Measurements from ENCODE around the gene PVR. TPM values are rescaled to one million over a fixed set of nuclear protein-coding genes. Genes with fewer than 3 reads are reported as not detected.
A peak's percentile ranks its signal among the peaks of the same experiment; 100 is the strongest.

The PVR gene
- total RNA-seq, 6 experiments from 2014 or later = 45.9 to 76.2 (median 54.3) TPM

- Mint-ChIP-seq H3K9me3 (no peaks in the 10 kb centered on the region), H3K4me3 (no peak overlapping the region), H3K4me1 (ENCODE audit: low read depth) (peaks cover 29% of the 10 kb centered on the region), H3K36me3 (ENCODE audit: low read depth) (peaks cover 11% of the 10 kb centered on the region), H3K27me3 (ENCODE audit: insufficient read depth) (no peaks in the 10 kb centered on the region; the same call in 1 of the 2 replicates), H3K27ac (no peak overlapping the region)
- DNase-seq = no peak
- TF ChIP-seq, protein P1, sequence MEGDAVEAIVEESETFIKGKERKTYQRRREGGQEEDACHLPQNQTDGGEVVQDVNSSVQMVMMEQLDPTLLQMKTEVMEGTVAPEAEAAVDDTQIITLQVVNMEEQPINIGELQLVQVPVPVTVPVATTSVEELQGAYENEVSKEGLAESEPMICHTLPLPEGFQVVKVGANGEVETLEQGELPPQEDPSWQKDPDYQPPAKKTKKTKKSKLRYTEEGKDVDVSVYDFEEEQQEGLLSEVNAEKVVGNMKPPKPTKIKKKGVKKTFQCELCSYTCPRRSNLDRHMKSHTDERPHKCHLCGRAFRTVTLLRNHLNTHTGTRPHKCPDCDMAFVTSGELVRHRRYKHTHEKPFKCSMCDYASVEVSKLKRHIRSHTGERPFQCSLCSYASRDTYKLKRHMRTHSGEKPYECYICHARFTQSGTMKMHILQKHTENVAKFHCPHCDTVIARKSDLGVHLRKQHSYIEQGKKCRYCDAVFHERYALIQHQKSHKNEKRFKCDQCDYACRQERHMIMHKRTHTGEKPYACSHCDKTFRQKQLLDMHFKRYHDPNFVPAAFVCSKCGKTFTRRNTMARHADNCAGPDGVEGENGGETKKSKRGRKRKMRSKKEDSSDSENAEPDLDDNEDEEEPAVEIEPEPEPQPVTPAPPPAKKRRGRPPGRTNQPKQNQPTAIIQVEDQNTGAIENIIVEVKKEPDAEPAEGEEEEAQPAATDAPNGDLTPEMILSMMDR (IDR thresholded peaks at IDR 0.05) = no peak
These were observed 2.0 kb upstream of the PVR start for GRCh38 chr19:44641501-44642265.

DNA sequence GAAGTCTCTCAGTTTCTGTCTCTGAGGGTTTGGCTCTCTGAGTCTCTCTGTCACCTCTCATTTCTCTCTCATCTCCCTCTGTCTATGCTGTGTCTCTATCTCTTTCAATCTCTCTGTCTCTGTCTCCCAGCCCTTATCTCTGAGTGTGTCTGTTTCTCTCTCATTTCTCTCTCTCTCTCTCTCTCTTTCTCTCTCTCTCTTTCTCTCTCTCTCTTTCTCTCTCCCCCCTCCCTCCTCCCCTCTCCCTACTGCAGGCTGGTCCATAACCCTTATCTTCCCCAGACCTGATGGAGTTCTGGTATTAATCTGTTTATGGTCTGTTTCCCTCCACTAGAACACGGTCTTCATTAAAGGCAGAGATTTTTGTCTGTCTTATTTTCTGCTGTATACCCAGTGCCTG is 1.3 kb upstream of the PVR start:
- no peaks in the 10 kb centered on the region; the same call in none of the 2 replicates for H3K27me3 Mint-ChIP-seq (ENCODE audit: insufficient read depth)
- no peak overlapping the region for H3K27ac Mint-ChIP-seq
- no peaks in the 10 kb centered on the region for H3K9me3 Mint-ChIP-seq
- DNase-seq = no peak
- TF ChIP-seq, protein P1 (IDR thresholded peaks at IDR 0.05) = no peak
- peaks cover 11% of the 10 kb centered on the region for H3K36me3 Mint-ChIP-seq (ENCODE audit: low read depth)
- peaks cover 29% of the 10 kb centered on the region for H3K4me1 Mint-ChIP-seq (ENCODE audit: low read depth)
- no peak overlapping the region for H3K4me3 Mint-ChIP-seq

GRCh38 chr19:44644402-44645016 is 799 bp downstream of the PVR start:
- peak; percentile 21 for DNase-seq
- H3K36me3 Mint-ChIP-seq (ENCODE audit: low read depth) = peaks cover 12% of the 10 kb centered on the region
- H3K4me1 Mint-ChIP-seq (ENCODE audit: low read depth) = peaks cover 31% of the 10 kb centered on the region
- peak overlapping the region; percentile 94 for H3K4me3 Mint-ChIP-seq
- H3K9me3 Mint-ChIP-seq = no peaks in the 10 kb centered on the region
- H3K27me3 Mint-ChIP-seq (ENCODE audit: insufficient read depth) = no peaks in the 10 kb centered on the region; the same call in none of the 2 replicates
- TF ChIP-seq, protein P1 (IDR thresholded peaks at IDR 0.05) = no peak
- peak overlapping the region; percentile 86 for H3K27ac Mint-ChIP-seq

DNA sequence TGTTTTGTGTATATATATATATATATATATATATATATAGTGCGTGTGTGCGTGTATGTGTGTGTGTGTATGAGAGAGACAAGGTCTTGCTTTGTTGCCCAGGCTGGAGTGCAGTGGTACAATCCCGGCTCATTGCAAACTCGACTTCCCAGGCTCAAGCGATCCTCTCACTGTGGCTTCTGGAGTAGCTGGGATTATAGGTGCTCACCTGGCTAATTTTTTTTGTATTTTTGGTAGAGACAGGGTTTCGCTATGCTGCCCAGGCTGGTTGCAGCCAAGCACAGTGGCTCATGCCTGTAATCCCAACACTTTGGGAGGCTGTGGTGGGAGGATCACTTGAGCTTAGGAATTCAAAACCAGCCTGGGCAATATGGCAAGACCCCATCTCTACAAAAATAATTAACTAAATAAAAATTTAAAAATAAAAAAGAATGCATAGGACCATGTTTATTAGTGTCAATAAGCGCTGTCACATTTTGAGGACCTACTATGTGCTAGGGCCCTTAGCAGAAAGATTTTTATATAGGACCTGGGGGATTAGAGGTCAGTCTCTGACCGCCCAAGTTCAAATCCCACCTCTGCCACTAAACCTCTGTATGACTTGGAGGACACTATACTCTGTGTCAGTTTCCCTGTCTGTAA is 1.8 kb downstream of the PVR start:
- H3K36me3 Mint-ChIP-seq (ENCODE audit: low read depth) = peaks cover 21% of the 10 kb centered on the region
- peaks cover 27% of the 10 kb centered on the region for H3K4me1 Mint-ChIP-seq (ENCODE audit: low read depth)
- H3K27ac Mint-ChIP-seq = no peak overlapping the region
- DNase-seq = no peak
- peak overlapping the region; percentile 70 for H3K4me3 Mint-ChIP-seq
- TF ChIP-seq, protein P1 (IDR thresholded peaks at IDR 0.05) = no peak
- H3K9me3 Mint-ChIP-seq = no peaks in the 10 kb centered on the region
- H3K27me3 Mint-ChIP-seq (ENCODE audit: insufficient read depth) = no peaks in the 10 kb centered on the region; the same call in none of the 2 replicates

- 0 out of 2 replicates have a peak overlapping the region, but pooled peaks have one; percentile 17 for H3K4me3 Mint-ChIP-seq
- H3K27me3 Mint-ChIP-seq (ENCODE audit: insufficient read depth) = no peaks in the 10 kb centered on the region; the same call in none of the 2 replicates
- H3K27ac Mint-ChIP-seq = no peak overlapping the region
- H3K4me1 Mint-ChIP-seq (ENCODE audit: low read depth) = peaks cover 22% of the 10 kb centered on the region
- TF ChIP-seq, protein P1 (IDR thresholded peaks at IDR 0.05) = no peak
- no peak for DNase-seq
- H3K9me3 Mint-ChIP-seq = no peaks in the 10 kb centered on the region
- H3K36me3 Mint-ChIP-seq (ENCODE audit: low read depth) = peaks cover 19% of the 10 kb centered on the region; the same call in 1 of the 2 replicates
These were observed 2.3 kb downstream of the PVR start for GRCh38 chr19:44646049-44646416.

All from HFFc6 (cell line).